ENCODE data around the gene SUGCT.

The SUGCT gene

GRCh38 chr7:40595129-40595528, 460.3 kb downstream of the SUGCT start:
- TF ChIP-seq SIN3A (IDR thresholded peaks at IDR 0.05; ENCODE audit: borderline replicate concordance, insufficient read depth, low read length) (no peak), FOXP2 (optimal IDR thresholded peaks at IDR 0.05; ENCODE audit: borderline replicate concordance, extremely low read depth, extremely low read length, insufficient read depth) (no peak), POLR2AphosphoS5 (IDR thresholded peaks at IDR 0.05; ENCODE audit: low read depth, low read length) (no peak), REST (IDR thresholded peaks at IDR 0.05; ENCODE audit: insufficient read depth in 1 of 2, low read depth in 2 of 2, low read length in 2 of 2) (no peak), TAF1 (IDR thresholded peaks at IDR 0.05; ENCODE audit: borderline replicate concordance, insufficient read depth, low read length) (no peak)

GRCh38 chr7:40595832-40596231, 461.0 kb downstream of the SUGCT start:
- TF ChIP-seq POLR2AphosphoS5 (IDR thresholded peaks at IDR 0.05; ENCODE audit: low read depth, low read length) (no peak), SIN3A (IDR thresholded peaks at IDR 0.05; ENCODE audit: borderline replicate concordance, insufficient read depth, low read length) (no peak), TAF1 (IDR thresholded peaks at IDR 0.05; ENCODE audit: borderline replicate concordance, insufficient read depth, low read length) (no peak), FOXP2 (optimal IDR thresholded peaks at IDR 0.05; ENCODE audit: borderline replicate concordance, extremely low read depth, extremely low read length, insufficient read depth) (no peak), REST (IDR thresholded peaks at IDR 0.05; ENCODE audit: insufficient read depth in 1 of 2, low read depth in 2 of 2, low read length in 2 of 2) (no peak)

GRCh38 chr7:40597517-40597916, 462.7 kb downstream of the SUGCT start:
- no peak for TF ChIP-seq TAF1 (IDR thresholded peaks at IDR 0.05; ENCODE audit: borderline replicate concordance, insufficient read depth, low read length)
- TF ChIP-seq POLR2AphosphoS5 (IDR thresholded peaks at IDR 0.05; ENCODE audit: low read depth, low read length), result no peak
- no peak for TF ChIP-seq REST (IDR thresholded peaks at IDR 0.05; ENCODE audit: insufficient read depth in 1 of 2, low read depth in 2 of 2, low read length in 2 of 2)
- no peak for TF ChIP-seq SIN3A (IDR thresholded peaks at IDR 0.05; ENCODE audit: borderline replicate concordance, insufficient read depth, low read length)

GRCh38 chr7:40598915-40599314, 464.1 kb downstream of the SUGCT start:
- TF ChIP-seq SIN3A (IDR thresholded peaks at IDR 0.05; ENCODE audit: borderline replicate concordance, insufficient read depth, low read length) (no peak), FOXP2 (optimal IDR thresholded peaks at IDR 0.05; ENCODE audit: borderline replicate concordance, extremely low read depth, extremely low read length, insufficient read depth) (no peak), TAF1 (IDR thresholded peaks at IDR 0.05; ENCODE audit: borderline replicate concordance, insufficient read depth, low read length) (no peak)

- TF ChIP-seq POLR2AphosphoS5 (IDR thresholded peaks at IDR 0.05; ENCODE audit: low read depth, low read length) (no peak), TAF1 (IDR thresholded peaks at IDR 0.05; ENCODE audit: borderline replicate concordance, insufficient read depth, low read length) (no peak), SIN3A (IDR thresholded peaks at IDR 0.05; ENCODE audit: borderline replicate concordance, insufficient read depth, low read length) (no peak), FOXP2 (optimal IDR thresholded peaks at IDR 0.05; ENCODE audit: borderline replicate concordance, extremely low read depth, extremely low read length, insufficient read depth) (no peak), REST (IDR thresholded peaks at IDR 0.05; ENCODE audit: insufficient read depth in 1 of 2, low read depth in 2 of 2, low read length in 2 of 2) (no peak)
Measured at GRCh38 chr7:40599836-40600235, 465.0 kb downstream of the SUGCT start.
